Activated CD4-positive, alpha-beta T cell treated with anti-CD3 and anti-CD28 coated beads, Interleukin-10, Interleukin-2, amounts not matched to agents 100 ng/mL and 50 ng/mL, durations not matched to agents 16 hours and 8 hours (primary cell): ENCODE measurements around the gene AP1S3.
"Not testable (repeated sequence)": the region's sequence is repeated elsewhere in the genome, so short reads cannot be mapped to it uniquely, and the experiment has no call there.

Experiments used
- DNase-seq: peaks from one replicate; pipeline ENCODE4 v3.0.0-alpha.2; 2020

AP1S3 gene

GRCh38 chr2:223852281-223852795 is 15.0 kb upstream of the AP1S3 start:
- DNase-seq = no peak

GRCh38 chr2:223847410-223847809 is 10.0 kb upstream of the AP1S3 start:
- no peak for DNase-seq

DNA sequence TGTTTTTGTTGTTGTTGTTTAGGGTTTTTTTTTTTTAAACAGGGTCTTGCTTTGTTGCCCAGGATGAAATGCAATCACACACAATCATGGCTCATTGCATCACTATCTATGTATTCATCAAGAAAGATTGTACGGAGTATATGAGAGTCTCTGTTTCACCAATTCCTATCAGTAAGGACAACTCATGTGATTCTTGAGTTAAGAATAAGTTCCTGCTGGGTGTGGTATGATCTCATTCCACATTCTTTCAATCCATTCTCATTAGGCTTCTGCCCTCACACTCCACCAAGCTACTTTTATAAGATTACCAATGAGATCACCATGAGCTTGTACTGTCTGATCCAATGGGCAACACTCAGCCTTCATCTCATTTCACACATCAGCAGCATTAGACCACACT is 9.1 kb upstream of the AP1S3 start:
- DNase-seq = no peak

- DNase-seq = no peak
These were observed 4.2 kb upstream of the AP1S3 start for GRCh38 chr2:223841436-223842190.

- no peak for DNase-seq
These were observed 1.5 kb downstream of the AP1S3 start for GRCh38 chr2:223835701-223836532.

DNA sequence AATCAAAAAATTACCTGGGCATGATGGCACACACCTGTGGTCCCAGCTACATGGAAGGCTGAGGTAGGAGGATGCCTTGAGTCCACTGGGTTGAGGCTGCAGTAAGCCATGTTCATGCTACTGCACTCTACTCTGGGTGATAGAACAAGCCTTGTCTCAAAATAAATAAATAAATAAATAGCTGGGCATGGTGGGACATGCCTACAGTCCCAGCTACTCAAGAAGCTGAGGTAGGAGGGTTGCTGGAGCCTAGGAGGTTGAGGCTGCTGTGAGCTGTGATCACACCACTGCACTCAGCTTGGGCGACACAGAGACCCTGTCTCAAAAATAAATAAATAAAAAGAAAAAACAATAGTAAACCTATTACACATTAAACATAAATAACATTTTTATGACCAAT is 3.0 kb downstream of the AP1S3 start:
- no peak for DNase-seq

- DNase-seq = no peak
These were observed 5.0 kb downstream of the AP1S3 start for GRCh38 chr2:223832241-223832903.

GRCh38 chr2:223829128-223829527 is 8.3 kb downstream of the AP1S3 start:
- DNase-seq = no peak

GRCh38 chr2:223828314-223828713 is 9.1 kb downstream of the AP1S3 start:
- DNase-seq = no peak

DNA sequence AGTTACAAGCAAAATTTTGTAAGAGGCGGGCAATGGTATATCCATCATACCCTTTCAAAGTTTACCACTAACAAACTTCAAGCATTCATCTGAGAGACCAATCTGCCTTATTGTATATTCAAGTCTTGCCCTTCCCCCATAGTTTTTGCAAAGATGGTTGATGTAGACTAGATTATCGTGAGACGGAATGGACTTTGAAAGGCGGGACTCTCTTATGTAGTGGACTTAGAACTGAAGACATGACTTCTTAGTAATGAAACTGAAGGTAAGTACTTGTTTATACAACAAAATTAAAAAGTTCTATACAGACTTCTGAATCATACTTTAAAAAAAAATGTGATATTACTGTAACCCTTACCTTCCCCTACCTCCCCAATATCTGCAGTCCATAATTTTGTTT is 10.4 kb downstream of the AP1S3 start:
- no peak for DNase-seq

DNA sequence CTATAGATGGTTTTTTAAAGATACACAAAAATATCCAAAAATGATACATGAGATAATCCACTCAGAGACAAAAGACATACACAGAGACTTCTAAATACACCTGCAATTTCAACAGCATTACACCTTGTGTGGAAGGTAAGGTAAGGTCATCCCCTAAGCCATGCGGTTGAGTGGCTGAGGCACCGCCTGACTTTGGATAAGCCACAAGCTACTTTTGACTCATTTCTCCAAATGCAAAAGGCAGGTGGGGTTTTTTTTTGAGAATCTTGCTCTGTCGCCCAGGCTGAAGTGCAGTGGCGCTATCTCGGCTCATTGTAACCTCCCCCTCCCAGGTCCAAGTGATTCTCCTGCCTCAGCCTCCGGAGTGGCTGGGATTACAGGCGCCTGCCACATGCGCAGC is 13.1 kb downstream of the AP1S3 start:
- DNase-seq = no peak

- DNase-seq = no peak
These were observed 14.6 kb downstream of the AP1S3 start for GRCh38 chr2:223822818-223823217.

GRCh38 chr2:223820549-223820948 is 16.8 kb downstream of the AP1S3 start:
- no peak for DNase-seq

DNA sequence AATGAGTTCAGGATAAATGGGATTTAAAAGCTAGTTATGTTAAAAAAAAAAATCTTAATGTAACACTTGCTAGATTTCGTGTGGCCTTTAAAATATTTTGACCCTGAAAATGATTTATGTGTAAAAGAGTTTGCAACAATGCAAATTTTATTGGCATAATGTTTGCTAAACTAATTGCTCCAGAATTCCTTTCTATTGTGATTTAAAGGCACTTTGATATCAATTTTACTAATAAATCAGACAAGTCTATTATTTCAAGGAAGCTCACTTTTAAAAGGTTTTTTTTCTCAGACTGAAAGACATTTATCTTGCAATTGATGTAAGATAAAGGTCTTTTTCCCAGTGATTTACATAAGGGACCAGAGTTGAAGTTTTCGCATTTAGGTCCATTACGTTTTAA is 17.5 kb downstream of the AP1S3 start:
- no peak for DNase-seq

DNA sequence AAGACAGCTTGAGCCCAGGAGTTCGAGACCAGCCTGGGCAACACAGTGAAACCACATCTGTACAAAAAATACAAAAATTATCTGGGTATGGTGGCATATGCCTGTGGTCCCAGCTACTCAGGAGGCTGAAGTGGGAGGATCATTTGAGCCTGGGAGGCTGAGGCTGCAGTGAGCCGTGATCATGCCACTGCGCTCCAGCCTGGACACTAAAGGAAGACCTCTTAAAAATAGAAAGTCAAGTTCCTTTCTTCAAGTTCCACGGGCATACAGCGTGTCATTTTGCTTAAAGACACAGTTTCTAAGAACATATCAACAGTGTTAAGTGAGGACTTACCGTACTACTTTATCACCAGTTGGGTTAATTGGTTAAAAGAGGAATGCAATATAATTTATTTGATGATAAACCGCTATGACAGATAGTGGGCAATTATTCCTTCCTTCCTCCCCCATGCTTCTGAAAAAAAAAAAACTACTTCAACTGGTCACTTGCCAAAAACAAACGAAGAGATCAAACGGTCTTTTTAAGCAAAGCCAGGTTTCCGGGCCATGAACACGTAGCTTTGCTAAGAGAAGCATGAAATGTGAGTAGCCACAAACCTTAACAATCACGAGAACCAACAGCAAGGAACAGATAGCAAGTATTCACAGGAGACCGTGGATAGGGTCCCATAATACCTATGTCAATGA is 21.4 kb downstream of the AP1S3 start:
- DNase-seq = no peak

DNA sequence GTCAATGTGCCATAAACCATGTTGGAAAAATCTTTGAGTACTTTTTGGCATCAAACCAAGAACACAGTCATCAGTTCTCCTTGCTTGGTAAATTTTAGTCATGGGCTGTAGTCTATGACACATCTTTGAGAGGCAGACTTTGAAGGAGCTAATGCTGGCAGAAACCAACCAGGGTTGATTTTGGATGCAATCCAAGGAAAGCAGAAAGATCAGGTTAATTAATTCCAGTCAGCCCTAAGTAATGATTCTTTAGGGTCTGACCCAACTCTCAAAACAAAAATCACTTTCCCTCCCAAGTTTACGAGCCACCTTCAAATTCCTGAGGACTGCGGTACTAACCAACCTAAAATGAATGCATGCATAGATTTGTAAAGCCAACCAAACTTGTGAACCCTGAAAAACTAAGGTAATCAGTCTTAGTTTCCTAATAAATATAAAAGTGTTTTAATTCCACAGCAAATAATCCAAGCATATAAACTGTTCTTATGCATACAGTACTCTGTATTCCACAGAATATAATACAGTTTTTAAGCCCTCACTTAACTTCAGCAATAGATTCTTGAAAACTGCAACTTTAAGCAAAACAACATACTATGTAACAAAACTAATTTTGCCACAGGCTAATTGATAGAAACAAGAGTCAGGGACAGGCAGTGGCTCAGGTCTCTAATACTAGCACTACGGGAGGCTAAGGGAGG is 22.0 kb downstream of the AP1S3 start:
- peak; percentile 13 for DNase-seq

DNA sequence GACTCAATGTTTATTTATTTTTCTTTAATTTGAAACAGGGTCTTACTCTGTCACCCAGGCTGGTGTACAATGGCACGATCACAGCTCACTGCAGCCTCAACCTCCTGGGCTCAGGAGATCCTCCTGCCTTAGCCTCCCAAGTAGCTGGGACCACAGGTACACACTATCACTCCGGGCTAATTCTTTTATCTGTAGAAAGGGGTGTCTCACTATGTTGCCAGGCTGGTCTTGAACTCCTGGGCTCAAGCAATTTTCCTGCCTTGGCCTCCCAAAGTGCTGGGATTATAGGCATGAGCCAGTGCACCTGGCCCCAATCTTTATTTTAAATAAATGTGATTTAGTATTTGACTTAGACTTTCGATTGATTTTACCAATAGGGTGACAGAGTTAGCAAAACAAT is 22.6 kb downstream of the AP1S3 start:
- not testable (repeated sequence) for DNase-seq

DNA sequence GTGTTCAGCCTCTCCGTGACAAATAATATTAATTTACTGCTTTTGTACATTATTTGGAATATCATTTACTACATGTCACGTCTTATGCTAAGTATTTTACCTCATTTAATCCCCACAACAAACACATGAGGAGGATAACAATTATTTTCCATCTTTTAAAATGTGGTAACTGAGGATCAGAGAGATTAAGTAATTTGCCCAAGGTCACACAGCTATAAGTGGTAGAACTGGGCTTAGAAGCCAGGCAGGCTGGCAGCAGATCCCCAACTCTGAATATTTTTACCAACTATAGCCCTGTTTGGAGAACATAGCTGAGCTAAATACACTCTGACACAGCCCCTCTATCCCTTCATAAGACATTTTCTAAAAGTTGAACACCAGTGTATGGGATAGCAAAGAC is 24.1 kb downstream of the AP1S3 start:
- DNase-seq = no peak

DNA sequence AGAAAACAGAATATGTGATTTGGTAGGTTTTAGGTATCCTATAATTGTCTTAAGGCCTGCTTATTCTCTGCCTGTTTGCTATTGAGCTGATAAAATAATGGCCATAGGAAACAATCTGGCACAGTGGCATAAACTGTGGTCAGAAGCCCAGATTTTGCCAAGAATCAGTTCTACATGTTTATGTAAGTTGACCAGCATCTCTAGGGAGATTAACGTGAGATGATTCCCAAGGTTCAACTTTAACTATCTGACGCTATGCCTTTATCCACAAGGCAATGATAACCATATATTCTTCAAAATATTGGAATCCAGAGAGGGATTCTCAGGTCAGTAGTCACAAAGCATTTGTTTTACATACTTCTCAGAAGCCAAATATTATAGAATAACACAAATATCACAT is 25.6 kb downstream of the AP1S3 start:
- no peak for DNase-seq

DNA sequence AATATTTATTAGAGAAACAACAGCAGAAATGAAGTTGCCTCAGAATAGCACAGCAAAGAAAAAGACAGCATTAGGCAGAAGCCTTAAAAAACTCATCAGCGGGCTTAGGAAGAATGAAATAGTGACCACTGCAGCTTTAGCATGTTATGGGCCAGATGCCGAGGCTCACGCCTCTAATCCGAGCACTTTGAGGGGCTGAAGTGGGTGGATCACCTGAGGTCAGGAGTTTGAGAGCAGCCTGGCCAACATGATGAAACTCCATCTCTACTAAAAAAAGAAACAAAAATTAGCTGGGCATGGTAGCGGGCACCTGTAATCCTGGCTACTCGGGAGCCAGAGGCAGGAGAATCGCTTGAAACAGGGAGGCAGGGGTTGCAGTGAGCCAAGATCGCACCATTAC is 32.4 kb downstream of the AP1S3 start:
- no peak for DNase-seq

- no peak for DNase-seq
These were observed 35.6 kb downstream of the AP1S3 start for GRCh38 chr2:223801736-223802135.

GRCh38 chr2:223800908-223801307 is 36.5 kb downstream of the AP1S3 start:
- DNase-seq = no peak
